Subcutaneous adipose tissue (tissue), 4 donors: ENCODE results near the gene KCNJ6. TPM values are rescaled to one million over a fixed set of nuclear protein-coding genes. Genes with fewer than 3 reads are reported as not detected.

Source experiments
- CTCF ChIP-seq: fragments of 450-650 bp; IDR thresholded peaks from one replicate; pipeline ENCODE4 v1.5.1; 2016; ENCODE audit warnings: low read depth, mild to moderate bottlenecking, control low read depth, antibody characterized with exemption, moderate library complexity
- total RNA-seq, 4 donors: library from RNA; depleted of rRNA; stranded (reverse); fragments of >200 nt; gene quantifications; one replicate each; pipeline ENCODE4 v1.1.0, GENCODE V29; 2016

The KCNJ6 gene
- not detected for total RNA-seq

DNA sequence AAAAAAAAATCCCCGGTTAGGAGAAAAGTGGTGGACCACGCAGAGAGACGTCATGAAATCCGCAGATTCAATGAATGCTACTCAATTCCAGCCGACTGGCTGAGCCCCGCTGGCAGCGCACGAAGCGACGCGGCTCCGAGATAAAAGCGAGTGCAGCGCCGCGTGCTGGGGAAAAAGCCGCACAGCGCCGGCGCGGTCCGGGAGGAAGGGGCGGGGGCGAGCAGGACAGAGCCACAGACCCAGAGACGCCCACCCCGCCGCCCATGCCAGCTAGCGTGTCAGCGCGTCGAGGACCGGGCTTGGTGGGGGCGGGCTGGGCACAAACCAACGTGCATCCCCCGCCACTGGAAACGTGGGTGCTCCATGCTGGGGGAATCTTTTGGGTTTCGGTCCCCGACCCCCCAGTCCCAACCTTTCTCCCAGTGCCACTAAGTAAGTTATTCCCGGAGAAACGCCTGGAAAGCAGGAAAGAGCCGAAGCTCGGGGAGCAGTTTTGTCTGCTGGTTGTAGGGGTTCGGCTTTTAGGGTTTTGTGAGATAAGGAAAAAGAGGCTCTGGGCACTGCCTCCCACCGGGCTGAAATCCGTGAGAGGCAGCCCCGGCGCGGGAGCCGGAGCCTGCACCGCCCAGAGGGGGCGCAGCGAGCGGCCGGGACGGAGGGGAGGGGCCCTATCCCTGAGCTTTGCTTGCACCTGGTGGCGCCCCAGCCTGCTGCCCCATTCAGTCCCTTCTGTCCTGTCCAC is at the start of gene KCNJ6:
Gene KCNJ6, minus strand, starts transcription at position 148 of the 742 bp plus-strand sequence. CDS start 75,775 bp downstream, outside the sequence.
- TF ChIP-seq CTCF = no peak

DNA sequence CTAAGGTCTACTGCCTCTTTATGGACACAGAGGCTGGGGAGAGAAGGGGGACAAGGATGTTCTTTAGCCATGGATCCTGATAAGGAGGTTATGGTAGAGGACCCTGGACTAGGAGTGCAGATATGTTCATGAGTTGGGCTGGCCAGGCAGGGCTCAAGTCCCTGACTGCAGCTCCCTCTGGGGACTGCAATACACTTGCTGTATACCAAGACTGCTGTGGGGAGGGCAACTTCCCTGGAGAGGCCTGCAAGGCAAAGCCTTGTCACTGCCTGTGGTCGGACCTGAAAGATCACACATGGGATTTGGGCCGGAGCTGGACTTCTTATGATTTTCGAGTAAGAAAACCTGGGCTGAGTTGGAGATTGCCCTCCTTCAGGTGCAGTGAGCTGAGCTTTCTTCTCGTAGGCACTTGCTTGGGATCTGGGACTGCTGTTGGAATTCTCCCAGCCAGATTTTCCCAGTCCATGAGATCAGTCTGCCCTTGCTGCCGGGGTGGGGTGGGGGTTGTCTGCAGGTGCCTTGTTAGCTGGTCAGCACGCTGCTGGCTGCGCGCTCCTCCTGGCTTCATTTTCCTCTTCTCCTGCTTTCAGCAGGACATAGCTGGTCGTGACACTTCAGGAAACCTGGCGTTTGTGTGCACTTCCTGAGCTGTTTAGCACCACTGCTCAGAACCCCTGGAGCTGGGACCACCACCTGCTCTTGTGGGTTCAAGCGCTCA is 49.0 kb upstream of the KCNJ6 start:
- no peak for TF ChIP-seq CTCF

DNA sequence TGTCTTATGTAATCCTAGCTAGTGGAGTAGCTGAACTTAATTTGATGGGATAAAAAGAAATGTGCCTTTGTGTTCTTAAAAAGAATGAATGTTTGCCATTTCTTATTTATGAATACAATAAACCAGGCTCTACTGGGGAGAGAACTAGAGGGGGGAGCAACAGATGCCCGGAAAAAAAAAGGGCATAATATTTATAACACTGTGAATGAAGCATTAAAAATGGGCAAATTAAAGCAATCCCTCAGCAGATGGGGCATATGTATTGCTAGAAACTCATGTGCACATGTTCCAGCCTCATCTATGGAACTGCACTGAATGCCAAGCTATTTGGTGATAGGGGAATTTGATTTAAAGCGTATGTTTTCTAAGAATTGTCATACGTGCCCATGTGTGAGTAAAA is 42.3 kb upstream of the KCNJ6 start:
- no peak for TF ChIP-seq CTCF

- TF ChIP-seq CTCF = no peak
These were observed 40.5 kb upstream of the KCNJ6 start for GRCh38 chr21:37956772-37957171.

DNA sequence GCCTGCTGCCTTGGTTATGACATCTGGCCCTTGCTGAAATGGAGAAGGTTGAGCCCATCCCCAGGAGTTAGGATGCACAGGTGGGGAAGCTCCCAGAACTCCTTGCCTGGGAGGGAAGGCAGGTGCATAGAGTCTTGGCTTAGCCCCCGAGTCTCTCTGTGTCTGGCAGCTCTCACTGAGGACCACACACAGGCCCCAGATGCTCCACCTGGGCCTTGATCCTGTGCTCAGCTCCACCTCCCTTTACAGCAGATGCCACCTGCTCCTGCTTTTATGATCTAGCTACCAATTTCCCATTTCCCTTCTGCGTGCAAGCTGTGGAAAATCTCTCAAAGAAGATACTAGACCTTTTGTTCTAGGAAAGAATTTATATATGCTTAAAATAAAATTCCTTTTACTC is 28.8 kb upstream of the KCNJ6 start:
- no peak for TF ChIP-seq CTCF

GRCh38 chr21:37944496-37944895 is 28.2 kb upstream of the KCNJ6 start:
- no peak for TF ChIP-seq CTCF

- TF ChIP-seq CTCF = no peak
These were observed 24.4 kb upstream of the KCNJ6 start for GRCh38 chr21:37940691-37941090.
